HTR-8/SVneo (cell line): ENCODE data around the gene SUGCT.
"Not testable (repeated sequence)": the region's sequence is repeated elsewhere in the genome, so short reads cannot be mapped to it uniquely, and the experiment has no call there.

Experiments used
- DNase-seq: peaks from one replicate; pipeline ENCODE4 v3.0.0; 2011; ENCODE audit warnings: low spot score, mixed read lengths; ENCODE audit not compliant: insufficient read length
- FAIRE-seq: peaks from 2 replicates; lab custom pipeline; 2011; peaks lifted over from hg19 to GRCh38; lab: Jason Lieb, UNC

Gene SUGCT

GRCh38 chr7:40371806-40372440 is 237.1 kb downstream of the SUGCT start:
- FAIRE-seq, result no peak

GRCh38 chr7:40374575-40374974 is 239.8 kb downstream of the SUGCT start:
- FAIRE-seq (no peak), DNase-seq (no peak)

More at GRCh38 chr7:40371806-40372440, 237.1 kb downstream of the SUGCT start:
- DNase-seq, result no peak

- DNase-seq, result no peak
- FAIRE-seq, result no peak
Measured at GRCh38 chr7:40380111-40380510, 245.3 kb downstream of the SUGCT start.

GRCh38 chr7:40382145-40382544 is 247.3 kb downstream of the SUGCT start:
- FAIRE-seq (no peak), DNase-seq (no peak)

- no peak for DNase-seq
- FAIRE-seq, result no peak
Measured at GRCh38 chr7:40393660-40394059, 258.9 kb downstream of the SUGCT start.

GRCh38 chr7:40394400-40394799 is 259.6 kb downstream of the SUGCT start:
- no peak for DNase-seq
- no peak for FAIRE-seq

- FAIRE-seq (no peak), DNase-seq (no peak)
Measured at GRCh38 chr7:40400525-40400924, 265.7 kb downstream of the SUGCT start.

GRCh38 chr7:40401406-40401805 is 266.6 kb downstream of the SUGCT start:
- DNase-seq (no peak), FAIRE-seq (no peak)

- no peak for DNase-seq
- no peak for FAIRE-seq
Measured at GRCh38 chr7:40402661-40403060, 267.9 kb downstream of the SUGCT start.

GRCh38 chr7:40403703-40404476 is 269.1 kb downstream of the SUGCT start:
- FAIRE-seq (no peak), DNase-seq (no peak)

- no peak for DNase-seq
- no peak for FAIRE-seq
Measured at GRCh38 chr7:40405991-40406390, 271.2 kb downstream of the SUGCT start.

GRCh38 chr7:40412323-40412722 is 277.5 kb downstream of the SUGCT start:
- FAIRE-seq (no peak), DNase-seq (no peak)

GRCh38 chr7:40414704-40415103 is 279.9 kb downstream of the SUGCT start:
- DNase-seq, FAIRE-seq: not testable (repeated sequence)

GRCh38 chr7:40418448-40418847 is 283.6 kb downstream of the SUGCT start:
- no peak for DNase-seq
- no peak for FAIRE-seq

- DNase-seq (no peak), FAIRE-seq (no peak)
Measured at GRCh38 chr7:40418983-40419382, 284.2 kb downstream of the SUGCT start.

- FAIRE-seq (no peak), DNase-seq (no peak)
Measured at GRCh38 chr7:40419806-40420205, 285.0 kb downstream of the SUGCT start.

- FAIRE-seq, result no peak
- DNase-seq, result no peak
Measured at GRCh38 chr7:40421433-40421832, 286.6 kb downstream of the SUGCT start.

- FAIRE-seq (no peak), DNase-seq (no peak)
Measured at GRCh38 chr7:40425696-40426095, 290.9 kb downstream of the SUGCT start.

GRCh38 chr7:40428421-40428820 is 293.6 kb downstream of the SUGCT start:
- DNase-seq (no peak), FAIRE-seq (no peak)

GRCh38 chr7:40429826-40430225 is 295.0 kb downstream of the SUGCT start:
- FAIRE-seq (no peak), DNase-seq (no peak)

GRCh38 chr7:40432046-40432445 is 297.2 kb downstream of the SUGCT start:
- DNase-seq, result no peak
- FAIRE-seq, result no peak

GRCh38 chr7:40436710-40437109 is 301.9 kb downstream of the SUGCT start:
- DNase-seq, result no peak
- no peak for FAIRE-seq
